Body of pancreas (tissue), 4 donors: Measurements from ENCODE around the gene TXNIP.

Experiments used
- CTCF ChIP-seq, 7 experiments: fragments of 450-650 bp in 4 of 7; fragments of 200-600 bp in 3 of 7; sonication (generic) in 3 of 7; IDR thresholded peaks; one replicate each; pipeline ENCODE4 v1.5.1; 2016 to 2019; ENCODE audit warnings: antibody characterized with exemption in 7 of 7
- POLR2A ChIP-seq, 3 donors: fragments of 450-650 bp; IDR thresholded peaks; one replicate each; pipeline ENCODE4 v1.6.1; 2016; ENCODE audit warnings: antibody characterized with exemption in 3 of 3, mild to moderate bottlenecking in 2 of 3

- TF ChIP-seq CTCF (IDR thresholded peaks at IDR 0.05), result peak; percentile 24 to 66 (median 55)
- no peak for TF ChIP-seq POLR2A (IDR thresholded peaks at IDR 0.05)
Measured at GRCh38 chr1:146032631-146033219, 36.3 kb upstream of the TXNIP start.
